BLaER1 (cell line): ENCODE results near the gene KRTAP5-8.
"Not testable (repeated sequence)": the region's sequence is repeated elsewhere in the genome, so short reads cannot be mapped to it uniquely, and the experiment has no call there.

Source experiments
- H3K27ac ChIP-seq: shearing (Covaris generic); formaldehyde crosslinking; 2 replicates; pipeline ENCODE4 v1.8.1; 2022
- H3K27me3 ChIP-seq: shearing (Covaris generic); formaldehyde crosslinking; 2 replicates; pipeline ENCODE4 v1.8.1; 2022
- H3K36me3 ChIP-seq: shearing (Covaris generic); formaldehyde crosslinking; 2 replicates; pipeline ENCODE4 v1.8.1; 2022
- H3K4me1 ChIP-seq: shearing (Covaris generic); formaldehyde crosslinking; 2 replicates; pipeline ENCODE4 v1.8.1; 2022
- H3K4me2 ChIP-seq: shearing (Covaris generic); formaldehyde crosslinking; 2 replicates; pipeline ENCODE4 v1.8.1; 2022
- H3K4me3 ChIP-seq: shearing (Covaris generic); formaldehyde crosslinking; 2 replicates; pipeline ENCODE4 v1.8.1; 2022
- H3K9ac ChIP-seq: shearing (Covaris generic); formaldehyde crosslinking; 2 replicates; pipeline ENCODE4 v1.8.1; 2022
- H3K9me3 ChIP-seq: shearing (Covaris generic); formaldehyde crosslinking; 2 replicates; pipeline ENCODE4 v1.8.1; 2022
- H4K20me1 ChIP-seq: shearing (Covaris generic); formaldehyde crosslinking; 2 replicates; pipeline ENCODE4 v1.8.1; 2022
- Cebpa-rat ChIP-seq: shearing (Covaris generic); IDR thresholded peaks from 2 replicates; pipeline ENCODE4 v1.8.1; 2022

Gene KRTAP5-8

DNA sequence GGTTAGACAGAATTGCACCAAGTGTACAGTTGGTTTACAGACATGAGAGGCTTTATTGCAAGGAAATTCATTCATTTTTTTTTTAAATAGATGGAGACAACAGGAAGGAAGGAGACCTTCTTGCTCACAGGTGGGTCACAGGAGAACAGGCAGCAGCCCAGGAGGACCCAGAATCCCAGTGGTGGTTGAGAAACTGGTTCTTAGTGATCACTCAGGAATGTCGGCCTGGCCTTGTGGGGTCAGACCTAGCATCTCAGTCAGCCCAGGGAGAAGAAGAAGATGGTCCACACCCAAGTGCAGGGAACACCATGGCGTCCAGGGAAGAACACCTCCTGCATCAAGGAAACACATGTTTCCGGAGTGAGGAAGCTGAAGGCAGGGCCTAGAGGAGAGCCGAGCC lies 44.0 kb downstream of the KRTAP5-8 start:
- H3K36me3 ChIP-seq = no peaks in the 10 kb centered on the region
- H3K4me2 ChIP-seq = no peak overlapping the region; the same call in 1 of the 2 replicates
- H3K9me3 ChIP-seq = no peaks in the 10 kb centered on the region
- H3K9ac ChIP-seq = no peak overlapping the region
- no peak overlapping the region for H3K4me3 ChIP-seq
- no peak for TF ChIP-seq Cebpa-rat
- H4K20me1 ChIP-seq = no peaks in the 10 kb centered on the region
- no peaks in the 10 kb centered on the region for H3K27me3 ChIP-seq
- peaks cover 32% of the 10 kb centered on the region for H3K4me1 ChIP-seq
- no peak overlapping the region for H3K27ac ChIP-seq

- Histone ChIP-seq H3K4me3 (no peak within 1 kb of the TSS), H3K4me1 (peaks cover 32% of the 10 kb centered on the region), H3K36me3 (no peaks in the 10 kb centered on the region), H3K9me3 (no peaks in the 10 kb centered on the region), H3K9ac (no peak within 1 kb of the TSS), H3K27ac (no peak within 1 kb of the TSS), H4K20me1 (no peaks in the 10 kb centered on the region), H3K4me2 (peak within 1 kb of the TSS; percentile 19; the same call in 1 of the 2 replicates), H3K27me3 (no peaks in the 10 kb centered on the region)
- TF ChIP-seq Cebpa-rat = no peak
Measured at GRCh38 chr11:71582309-71582895, 44.6 kb downstream of the KRTAP5-8 start, which contains the start of gene KRTAP5-11. Gene KRTAP5-11 (minus strand): TSS chr11:71582875. CDS start chr11:71582837, 38 bp downstream.

DNA sequence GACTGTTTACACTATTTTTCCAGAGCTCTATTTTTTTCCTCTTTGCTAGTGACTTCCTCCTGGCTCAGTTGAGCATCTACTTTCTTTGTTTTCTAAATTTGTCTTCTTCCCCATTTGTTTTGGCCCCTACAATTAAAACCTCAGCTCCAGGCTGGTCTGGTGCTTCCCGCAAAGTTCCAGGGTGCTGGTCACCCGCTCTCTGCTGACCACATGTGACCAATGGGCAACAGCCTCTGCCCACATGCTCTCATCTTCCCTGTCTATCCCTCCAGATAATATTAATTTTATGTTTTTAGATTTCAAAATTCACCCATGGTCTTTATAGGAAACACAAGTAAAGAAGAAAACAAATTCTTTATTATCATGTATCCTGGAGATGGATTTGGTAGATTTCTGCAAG lies 45.1 kb downstream of the KRTAP5-8 start:
- not testable (repeated sequence) for H3K9me3 ChIP-seq, H3K27ac ChIP-seq, H3K9ac ChIP-seq, H3K27me3 ChIP-seq, H4K20me1 ChIP-seq, H3K4me3 ChIP-seq, H3K36me3 ChIP-seq
- peaks cover 32% of the 10 kb centered on the region for H3K4me1 ChIP-seq
- peak overlapping the region; percentile 19; the same call in 1 of the 2 replicates for H3K4me2 ChIP-seq

DNA sequence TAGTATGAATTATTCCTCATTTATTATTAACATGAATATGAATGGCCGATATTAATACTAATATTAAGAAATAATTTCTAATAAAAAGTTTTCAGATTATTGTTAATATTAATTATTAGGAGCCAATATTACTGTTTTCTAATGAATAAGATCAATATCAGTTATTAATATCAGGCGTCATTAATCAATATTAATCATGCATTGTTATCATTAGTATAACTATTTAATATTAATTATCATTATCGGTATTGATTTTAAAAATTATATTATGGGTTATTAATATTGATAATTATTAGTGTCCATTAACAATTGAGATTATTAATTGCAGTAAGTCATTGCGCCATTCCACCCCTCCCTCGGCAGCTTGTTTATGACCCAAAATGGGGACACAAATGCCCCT lies 47.8 kb downstream of the KRTAP5-8 start:
- H3K4me2 ChIP-seq, H3K9ac ChIP-seq, H3K4me3 ChIP-seq, H4K20me1 ChIP-seq, H3K27me3 ChIP-seq, H3K36me3 ChIP-seq, H3K9me3 ChIP-seq, H3K27ac ChIP-seq: not testable (repeated sequence)
- peaks cover 18% of the 10 kb centered on the region for H3K4me1 ChIP-seq

DNA sequence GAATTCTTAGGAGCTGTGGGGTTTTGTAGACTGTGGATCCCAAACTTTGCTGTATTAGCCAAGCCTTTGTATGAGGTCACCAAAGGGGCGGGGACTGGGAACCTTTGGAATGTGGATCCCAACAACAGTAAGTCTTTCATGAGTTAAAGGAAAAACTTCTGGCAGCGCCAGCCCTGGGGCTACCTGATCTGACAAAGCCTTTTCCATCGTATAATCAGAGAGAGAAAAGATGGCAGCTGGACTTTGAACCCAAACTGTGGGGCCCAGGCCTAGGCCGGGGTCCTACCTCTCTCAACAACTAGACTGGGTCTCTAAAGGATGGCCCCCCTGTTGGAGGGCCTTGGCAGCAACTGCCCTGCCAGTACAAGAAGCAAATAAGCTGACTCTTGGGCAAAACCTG lies 50.5 kb downstream of the KRTAP5-8 start:
- H3K9me3 ChIP-seq, H3K27ac ChIP-seq, H3K36me3 ChIP-seq, H3K4me3 ChIP-seq, H4K20me1 ChIP-seq, H3K4me2 ChIP-seq, H3K27me3 ChIP-seq, H3K4me1 ChIP-seq, H3K9ac ChIP-seq: not testable (repeated sequence)
